ENCODE data around the gene DTX3L. TPM values are rescaled to one million over a fixed set of nuclear protein-coding genes. Genes with fewer than 3 reads are reported as not detected.

DTX3L gene
- total and polyA plus RNA-seq, 4 donors: 18.7 to 52.0 (median 30.6) TPM

DNA sequence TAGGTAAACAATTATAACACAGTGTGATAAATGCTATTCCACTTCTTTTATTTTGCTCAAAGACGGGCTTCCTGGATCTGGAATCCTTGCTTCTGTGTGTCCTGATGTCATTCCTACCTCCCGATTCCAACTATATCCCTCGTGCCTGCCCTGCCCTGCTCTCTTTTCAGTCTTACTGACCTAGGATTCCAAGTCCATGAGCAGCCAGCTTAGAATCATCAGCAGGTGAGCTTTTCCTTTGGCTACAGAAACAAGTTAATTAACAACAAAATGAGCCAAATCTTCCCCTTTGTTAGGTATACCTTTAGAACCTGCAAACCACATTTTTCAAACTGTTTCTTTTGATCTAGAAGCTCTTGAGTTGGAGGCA lies 27.5 kb upstream of the DTX3L start:
- Histone ChIP-seq H3K27me3 (ENCODE audit: control insufficient read depth in 3 of 3, insufficient read depth in 3 of 3, low read length in 2 of 3) (no peaks in the 10 kb centered on the region), H3K4me3 (no peak overlapping the region), H3K27ac (ENCODE audit: low read depth in 1 of 2, low read length in 1 of 2) (no peak overlapping the region), H3K4me1 (ENCODE audit: control insufficient read depth in 5 of 5, insufficient read depth in 5 of 5, low read length in 5 of 5) (no peaks in the 10 kb centered on the region), H3K36me3 (ENCODE audit: control insufficient read depth in 4 of 4, insufficient read depth in 4 of 4, low read length in 4 of 4) (peaks cover 10 to 57% (median 34%) of the 10 kb centered on the region in 4 donors), H3K9ac (ENCODE audit: insufficient read depth in 1 of 2, low read length in 2 of 2) (no peak overlapping the region), H3K9me3 (ENCODE audit: control insufficient read depth in 4 of 4, insufficient read depth in 3 of 4, low read length in 3 of 4) (no peaks in the 10 kb centered on the region)
- DNase-seq: no peak
- ATAC-seq (ENCODE audit: insufficient read depth, low FRiP score): no peak
- WGBS, 2 donors: 82 to 92% methylated on average over 3 of the region's 3 CpGs
- TF ChIP-seq, protein P1, sequence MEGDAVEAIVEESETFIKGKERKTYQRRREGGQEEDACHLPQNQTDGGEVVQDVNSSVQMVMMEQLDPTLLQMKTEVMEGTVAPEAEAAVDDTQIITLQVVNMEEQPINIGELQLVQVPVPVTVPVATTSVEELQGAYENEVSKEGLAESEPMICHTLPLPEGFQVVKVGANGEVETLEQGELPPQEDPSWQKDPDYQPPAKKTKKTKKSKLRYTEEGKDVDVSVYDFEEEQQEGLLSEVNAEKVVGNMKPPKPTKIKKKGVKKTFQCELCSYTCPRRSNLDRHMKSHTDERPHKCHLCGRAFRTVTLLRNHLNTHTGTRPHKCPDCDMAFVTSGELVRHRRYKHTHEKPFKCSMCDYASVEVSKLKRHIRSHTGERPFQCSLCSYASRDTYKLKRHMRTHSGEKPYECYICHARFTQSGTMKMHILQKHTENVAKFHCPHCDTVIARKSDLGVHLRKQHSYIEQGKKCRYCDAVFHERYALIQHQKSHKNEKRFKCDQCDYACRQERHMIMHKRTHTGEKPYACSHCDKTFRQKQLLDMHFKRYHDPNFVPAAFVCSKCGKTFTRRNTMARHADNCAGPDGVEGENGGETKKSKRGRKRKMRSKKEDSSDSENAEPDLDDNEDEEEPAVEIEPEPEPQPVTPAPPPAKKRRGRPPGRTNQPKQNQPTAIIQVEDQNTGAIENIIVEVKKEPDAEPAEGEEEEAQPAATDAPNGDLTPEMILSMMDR (IDR thresholded peaks at IDR 0.05; ENCODE audit: control extremely low read depth, extremely low read depth): no peak

GRCh38 chr3:122538956-122539490 lies 25.1 kb upstream of the DTX3L start:
- Histone ChIP-seq H3K4me3 (no peak overlapping the region), H3K4me1 (ENCODE audit: control insufficient read depth in 5 of 5, insufficient read depth in 5 of 5, low read length in 5 of 5) (no peaks in the 10 kb centered on the region), H3K9me3 (ENCODE audit: control insufficient read depth in 4 of 4, insufficient read depth in 3 of 4, low read length in 3 of 4) (no peaks in the 10 kb centered on the region), H3K27me3 (ENCODE audit: control insufficient read depth in 3 of 3, insufficient read depth in 3 of 3, low read length in 2 of 3) (no peaks in the 10 kb centered on the region), H3K36me3 (ENCODE audit: control insufficient read depth in 4 of 4, insufficient read depth in 4 of 4, low read length in 4 of 4) (peaks cover 3 to 40% (median 21%) of the 10 kb centered on the region in 4 donors), H3K27ac (ENCODE audit: low read depth in 1 of 2, low read length in 1 of 2) (no peak overlapping the region), H3K9ac (ENCODE audit: insufficient read depth in 1 of 2, low read length in 2 of 2) (no peak overlapping the region)
- DNase-seq (no peak), ATAC-seq (ENCODE audit: insufficient read depth, low FRiP score) (no peak)
- TF ChIP-seq, protein P1 (IDR thresholded peaks at IDR 0.05; ENCODE audit: control extremely low read depth, extremely low read depth): no peak
- 71 to 86% methylated on average over 7 of the region's 7 CpGs for WGBS, 2 donors

- Histone ChIP-seq H3K9me3 (ENCODE audit: control insufficient read depth in 4 of 4, insufficient read depth in 3 of 4, low read length in 3 of 4) (no peaks in the 10 kb centered on the region), H3K27ac (ENCODE audit: low read depth in 1 of 2, low read length in 1 of 2) (no peak overlapping the region), H3K4me3 (no peak overlapping the region), H3K4me1 (ENCODE audit: control insufficient read depth in 5 of 5, insufficient read depth in 5 of 5, low read length in 5 of 5) (peaks cover 0 to 22% (median 0%) of the 10 kb centered on the region in 5 donors), H3K9ac (ENCODE audit: insufficient read depth in 1 of 2, low read length in 2 of 2) (no peak overlapping the region), H3K27me3 (ENCODE audit: control insufficient read depth in 3 of 3, insufficient read depth in 3 of 3, low read length in 2 of 3) (no peaks in the 10 kb centered on the region), H3K36me3 (ENCODE audit: control insufficient read depth in 4 of 4, insufficient read depth in 4 of 4, low read length in 4 of 4) (peaks cover 11 to 33% (median 19%) of the 10 kb centered on the region in 4 donors)
- DNase-seq: peak in 2 of 3 donors; percentile 54 to 61
- TF ChIP-seq, protein P1 (IDR thresholded peaks at IDR 0.05; ENCODE audit: control extremely low read depth, extremely low read depth): no peak
- WGBS, 2 donors: 83 to 90% methylated on average over 5 of the region's 5 CpGs
- no peak for ATAC-seq (ENCODE audit: insufficient read depth, low FRiP score)
Measured at GRCh38 chr3:122546151-122546550, 18.0 kb upstream of the DTX3L start.

GRCh38 chr3:122548076-122548475 lies 16.1 kb upstream of the DTX3L start:
- Histone ChIP-seq H3K27me3 (ENCODE audit: control insufficient read depth in 3 of 3, insufficient read depth in 3 of 3, low read length in 2 of 3) (no peaks in the 10 kb centered on the region), H3K27ac (ENCODE audit: low read depth in 1 of 2, low read length in 1 of 2) (no peak overlapping the region), H3K9me3 (ENCODE audit: control insufficient read depth in 4 of 4, insufficient read depth in 3 of 4, low read length in 3 of 4) (no peaks in the 10 kb centered on the region), H3K4me3 (no peak overlapping the region), H3K9ac (ENCODE audit: insufficient read depth in 1 of 2, low read length in 2 of 2) (no peak overlapping the region), H3K36me3 (ENCODE audit: control insufficient read depth in 4 of 4, insufficient read depth in 4 of 4, low read length in 4 of 4) (peaks cover 11 to 34% (median 27%) of the 10 kb centered on the region in 4 donors), H3K4me1 (ENCODE audit: control insufficient read depth in 5 of 5, insufficient read depth in 5 of 5, low read length in 5 of 5) (peaks cover 0 to 22% (median 0%) of the 10 kb centered on the region in 5 donors)
- TF ChIP-seq, protein P1 (IDR thresholded peaks at IDR 0.05; ENCODE audit: control extremely low read depth, extremely low read depth): no peak
- DNase-seq (peak in 2 of 3 donors; percentile 66 to 73), ATAC-seq (ENCODE audit: insufficient read depth, low FRiP score) (no peak)
- WGBS, 2 donors: 87 to 89% methylated on average over 3 of the region's 3 CpGs

All from lung (tissue), 12 donors.